Ammon's horn (tissue), 1 donor: ENCODE results near the gene TNS1.
A peak's percentile ranks its signal among the peaks of the same experiment; 100 is the strongest.

ENCODE experiments used
- DNase-seq: peaks from one replicate; pipeline ENCODE4 v3.0.0-alpha.2; 2016; ENCODE audit warnings: low spot score

TNS1 gene

DNA sequence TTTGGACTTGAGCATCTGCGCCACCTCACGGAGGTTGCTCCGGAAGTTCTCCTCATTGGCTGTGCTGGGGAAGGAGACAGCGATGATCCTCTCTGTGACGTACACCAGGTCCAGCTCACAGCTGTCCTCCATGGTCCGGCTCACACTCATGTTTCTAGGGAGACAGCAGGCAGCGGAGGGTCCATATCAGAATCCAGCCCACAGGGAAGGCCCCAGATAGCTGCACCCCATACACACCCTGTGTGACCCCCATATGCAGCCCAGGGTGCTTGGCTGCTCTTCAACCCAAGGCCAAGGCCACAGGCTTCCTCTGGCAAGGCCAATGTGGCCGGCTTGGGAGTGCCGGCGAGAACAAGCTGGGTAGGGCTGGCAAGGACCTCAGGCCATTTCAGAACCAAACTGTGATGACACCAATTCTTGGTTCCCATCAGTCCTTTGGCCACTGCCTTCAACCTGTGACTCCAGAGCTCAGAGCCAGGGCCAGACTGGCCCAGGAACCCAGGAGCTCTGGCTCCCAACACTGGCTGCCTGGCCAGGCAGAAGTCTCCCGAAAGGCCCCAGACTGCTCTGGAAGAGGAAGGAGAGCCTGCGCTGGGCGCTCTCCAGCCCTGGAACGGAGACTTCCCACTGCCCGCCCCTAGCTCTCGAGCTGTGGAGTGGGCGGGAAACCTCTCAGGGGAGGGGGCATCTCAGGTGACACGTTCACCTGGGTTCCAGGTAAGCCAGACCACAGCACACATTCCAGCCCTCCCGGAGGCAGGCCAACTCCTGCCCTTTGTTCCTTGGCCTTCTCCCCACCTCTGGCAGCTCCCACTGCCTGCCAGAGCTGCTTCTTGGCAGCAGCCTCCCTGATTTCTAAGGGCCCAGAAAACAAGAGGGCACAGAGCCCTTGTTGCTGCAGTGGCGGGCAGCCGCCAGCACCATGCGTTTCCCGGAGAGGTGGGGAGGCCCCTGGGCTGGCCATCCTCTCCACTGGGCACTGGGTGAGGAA is 104.7 kb downstream of the TNS1 start:
- DNase-seq: peak; percentile 70

DNA sequence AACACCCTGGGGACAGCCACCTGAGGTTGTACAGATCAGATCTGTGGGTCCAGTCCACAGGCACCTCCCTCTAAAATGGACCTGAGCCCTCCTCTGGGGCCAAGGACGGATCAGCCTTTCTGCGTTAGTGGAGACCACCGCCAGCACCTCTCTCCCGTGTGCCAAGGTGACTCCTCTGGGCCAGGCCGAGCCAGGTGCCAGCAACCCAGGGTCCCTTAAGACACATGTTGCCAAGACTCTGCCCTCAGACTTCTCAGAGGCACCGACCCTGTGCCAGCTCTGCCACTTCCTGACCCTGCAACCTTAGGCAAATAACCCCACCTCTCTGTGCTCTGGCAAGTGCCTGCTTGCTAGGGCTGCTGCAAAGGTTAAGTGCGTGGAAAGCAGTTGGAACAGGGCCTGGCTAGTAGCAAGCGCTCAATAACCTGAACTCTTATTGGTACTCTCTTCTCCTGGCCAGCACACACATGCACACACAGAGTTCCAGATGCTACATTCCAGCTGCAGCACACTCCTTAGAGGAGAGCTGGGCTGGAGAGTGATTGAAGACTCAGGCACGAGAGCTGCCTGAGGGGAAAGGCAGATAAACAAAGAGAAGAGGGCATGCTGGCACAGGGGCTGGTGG is 105.6 kb downstream of the TNS1 start:
- no peak for DNase-seq

DNA sequence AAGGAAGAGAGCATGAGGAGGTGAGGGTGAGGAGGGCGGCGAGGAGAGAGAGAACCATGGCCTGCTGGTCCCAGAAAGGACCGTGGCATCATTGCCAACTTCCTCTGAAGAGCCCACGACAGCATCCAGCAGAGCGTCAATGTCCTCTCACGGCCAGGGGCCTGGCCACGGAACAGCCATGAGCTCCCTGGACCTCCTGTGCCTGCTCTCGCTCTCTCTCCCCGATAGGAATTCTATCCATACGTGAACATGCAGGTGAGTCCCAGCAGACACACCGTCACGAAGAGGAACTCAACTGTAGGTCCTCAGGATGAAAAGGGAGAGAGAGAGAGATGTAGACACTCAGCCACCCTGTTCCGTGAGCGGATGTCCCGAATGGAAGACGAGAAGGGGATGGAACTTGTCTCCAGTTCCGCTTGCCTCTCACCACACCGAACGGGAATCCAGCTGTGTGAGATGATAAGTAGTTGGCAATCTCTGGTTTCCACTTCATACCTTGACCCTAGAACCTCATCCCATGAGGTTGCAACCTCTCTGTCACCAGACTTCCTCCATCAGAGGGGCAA is 107.6 kb downstream of the TNS1 start:
- no peak for DNase-seq

DNA sequence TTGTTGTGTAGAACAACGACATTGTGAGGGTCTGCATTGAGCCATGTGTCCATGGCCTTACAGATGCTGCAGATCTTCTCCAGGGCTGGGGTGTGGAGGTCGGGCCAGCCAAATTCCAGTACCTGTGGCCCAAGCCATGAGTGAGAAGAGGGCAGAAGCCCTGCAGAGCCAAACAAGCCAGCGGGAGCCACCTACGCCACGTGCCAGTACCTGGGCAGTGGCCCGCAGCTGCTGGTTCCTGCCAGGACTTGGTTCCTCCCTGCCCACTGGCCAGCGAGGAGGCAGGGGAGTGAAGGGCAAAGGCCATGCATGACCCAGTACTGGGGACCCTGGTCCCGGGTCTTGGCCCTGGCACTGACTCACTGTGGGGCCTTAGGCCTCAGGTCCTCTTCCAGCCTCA is 109.4 kb downstream of the TNS1 start:
- no peak for DNase-seq

DNA sequence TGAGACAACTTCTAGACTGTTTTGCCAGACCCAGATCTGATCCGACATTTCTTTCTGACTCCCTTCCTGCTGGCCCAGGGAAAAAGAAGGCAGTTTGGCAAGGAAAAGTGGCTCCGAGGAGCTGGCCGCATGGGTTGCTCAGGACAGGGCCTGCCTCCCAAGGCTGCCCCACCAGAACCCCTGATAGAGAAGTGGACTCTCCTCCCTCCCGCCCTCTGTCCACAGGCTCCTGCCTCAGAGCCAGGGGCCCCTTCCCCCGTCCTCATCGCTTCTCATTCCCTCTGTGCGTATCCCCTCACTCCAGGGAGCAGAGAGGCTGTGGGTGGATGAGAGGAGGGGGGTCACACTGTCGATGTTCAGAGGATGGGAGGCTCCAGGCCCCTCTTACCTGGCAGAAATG is 110.2 kb downstream of the TNS1 start:
- no peak for DNase-seq

DNA sequence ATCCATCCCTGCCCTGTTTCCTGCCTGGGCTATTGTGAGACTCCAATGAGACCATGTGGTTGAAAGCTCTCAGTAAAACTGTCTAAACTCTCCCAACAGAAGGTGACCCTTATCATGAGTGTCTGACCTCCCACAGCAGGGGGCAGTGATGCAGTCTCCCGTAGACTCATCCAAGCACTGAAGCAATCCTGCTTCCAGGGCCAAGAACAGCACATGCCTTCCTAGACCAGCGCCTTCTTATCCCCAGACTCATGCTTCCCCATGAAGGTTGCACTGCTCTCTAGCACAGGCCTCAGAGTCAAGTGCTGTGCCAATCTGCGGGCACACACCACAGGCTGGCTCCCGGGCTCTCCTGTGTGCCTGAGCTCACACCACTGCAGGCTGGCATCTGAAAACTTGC is 112.3 kb downstream of the TNS1 start:
- DNase-seq: peak; percentile 65

DNA sequence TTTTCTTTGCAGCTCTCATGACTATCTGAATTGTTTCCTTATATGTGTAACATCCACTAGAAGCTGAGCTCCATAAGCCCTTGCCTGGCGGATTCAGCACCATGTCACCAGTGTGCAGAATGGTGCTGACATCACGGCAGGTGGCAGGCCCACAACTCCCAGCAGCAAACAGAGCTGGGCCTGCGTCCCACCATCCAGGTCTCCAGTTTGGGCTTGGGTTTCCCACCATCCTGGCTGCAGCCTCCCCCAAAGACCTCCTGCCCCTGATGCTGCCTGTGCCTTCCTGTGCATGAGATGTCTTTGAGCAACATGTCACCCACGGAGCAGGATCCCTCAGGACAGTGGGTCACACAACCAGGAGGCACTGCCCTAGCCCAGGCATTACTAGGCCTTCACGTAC is 113.1 kb downstream of the TNS1 start:
- DNase-seq: no peak

DNA sequence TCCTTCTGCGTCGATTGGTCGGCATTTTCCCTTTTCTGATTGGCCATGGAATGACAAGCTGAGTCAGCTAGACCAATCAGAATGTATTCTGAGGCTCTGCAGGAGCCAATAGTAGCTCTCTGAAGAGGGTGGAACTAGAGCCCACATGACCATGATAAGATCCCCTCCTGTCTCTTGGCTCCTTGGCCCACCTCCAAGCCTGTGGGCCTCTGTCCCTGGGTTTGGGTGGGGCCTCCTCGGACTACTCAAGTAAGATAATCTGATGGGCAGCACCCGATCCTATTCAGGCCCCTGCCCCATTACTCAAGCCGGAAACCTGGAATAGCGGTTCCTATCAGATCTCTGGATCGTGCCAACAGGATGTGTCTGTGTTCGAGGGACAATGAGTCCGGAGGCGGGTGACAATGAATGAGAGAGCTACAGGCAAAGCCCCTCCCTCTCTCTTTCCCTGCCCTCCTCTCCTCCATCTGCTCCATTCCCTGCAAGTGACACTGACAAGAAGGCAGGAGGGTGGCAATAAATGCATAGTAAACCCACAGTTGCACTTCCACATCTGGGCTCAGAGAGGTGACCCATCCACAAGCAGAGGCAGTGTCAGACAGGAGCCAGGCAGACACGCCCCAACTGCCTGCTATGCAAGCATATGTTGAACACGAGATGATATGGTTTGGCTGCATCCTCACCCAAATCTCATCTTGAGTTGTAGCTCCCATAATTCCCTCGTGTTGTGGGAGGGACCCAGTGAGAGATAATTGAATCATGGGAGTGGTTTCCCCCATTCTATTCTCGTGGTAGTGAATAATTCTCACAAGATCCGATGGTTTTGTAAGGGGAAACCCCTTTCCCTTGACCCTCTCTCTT is 114.7 kb downstream of the TNS1 start:
- DNase-seq: no peak

DNA sequence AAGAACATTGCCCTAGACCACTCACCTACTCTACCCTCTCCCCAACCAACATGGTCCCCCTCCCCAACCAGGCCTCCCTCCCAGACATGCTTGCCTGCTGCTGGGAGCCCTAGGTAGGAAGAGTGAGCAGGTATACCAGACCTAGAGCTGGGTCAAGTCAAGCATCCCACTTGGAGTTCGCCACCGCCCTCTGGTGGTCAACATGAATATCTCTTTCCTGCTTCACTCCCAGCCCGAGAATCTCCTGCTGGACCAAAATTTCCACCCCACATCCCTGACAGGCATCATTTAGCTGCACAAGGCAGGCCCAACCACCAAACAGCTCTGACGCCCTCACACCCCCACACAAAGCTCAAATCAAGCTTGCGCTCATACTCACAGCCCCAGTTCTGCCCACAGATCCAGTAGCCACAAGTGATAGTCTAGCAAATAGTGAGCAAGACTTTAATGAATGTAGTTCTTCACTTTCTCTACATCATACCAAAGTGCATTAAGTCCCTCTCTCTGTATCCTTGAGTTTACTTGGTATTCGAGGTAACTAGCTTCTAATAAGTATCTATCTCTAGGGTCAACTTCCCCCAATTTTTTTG is 116.0 kb downstream of the TNS1 start:
- peak; percentile 90 for DNase-seq

DNA sequence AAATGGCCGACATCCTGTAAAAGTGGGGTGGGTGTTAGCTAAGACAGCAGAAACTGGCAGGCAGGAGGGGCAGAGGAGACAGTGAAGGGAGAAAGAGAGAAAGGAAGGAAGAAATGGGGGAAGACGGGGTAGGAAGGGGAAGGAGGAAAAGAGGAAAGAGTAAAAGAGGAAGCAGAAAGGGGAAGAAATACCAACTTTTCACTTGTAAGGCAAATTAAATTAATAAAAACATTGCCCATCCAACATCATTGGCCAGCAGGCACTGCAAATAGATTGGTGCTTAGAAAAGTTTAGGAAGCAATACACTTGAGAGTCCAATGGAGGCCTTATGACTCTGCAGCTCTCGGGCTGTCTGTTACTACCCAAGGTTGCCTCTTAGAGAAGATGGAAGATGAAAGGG is 116.7 kb downstream of the TNS1 start:
- DNase-seq: no peak

DNA sequence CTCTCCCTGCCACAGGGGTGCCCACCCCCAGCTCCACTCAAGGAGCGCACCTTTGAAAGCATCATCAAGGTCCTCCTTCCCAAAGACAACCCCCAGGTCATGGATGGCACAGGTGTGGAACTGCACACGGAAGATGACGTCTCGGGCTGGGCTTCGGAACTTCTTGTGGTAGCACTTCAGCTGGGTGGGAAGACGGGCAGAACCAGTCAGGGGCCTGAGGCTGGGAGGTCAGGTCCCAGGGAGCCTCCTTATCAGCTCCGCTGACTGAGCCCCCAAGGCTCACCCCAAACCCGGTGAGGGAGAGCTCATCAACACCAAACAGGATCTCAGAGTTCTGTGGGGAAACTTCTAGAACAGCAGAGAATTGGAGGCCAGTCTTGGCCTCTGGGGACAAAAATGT is 117.8 kb downstream of the TNS1 start:
- no peak for DNase-seq

DNA sequence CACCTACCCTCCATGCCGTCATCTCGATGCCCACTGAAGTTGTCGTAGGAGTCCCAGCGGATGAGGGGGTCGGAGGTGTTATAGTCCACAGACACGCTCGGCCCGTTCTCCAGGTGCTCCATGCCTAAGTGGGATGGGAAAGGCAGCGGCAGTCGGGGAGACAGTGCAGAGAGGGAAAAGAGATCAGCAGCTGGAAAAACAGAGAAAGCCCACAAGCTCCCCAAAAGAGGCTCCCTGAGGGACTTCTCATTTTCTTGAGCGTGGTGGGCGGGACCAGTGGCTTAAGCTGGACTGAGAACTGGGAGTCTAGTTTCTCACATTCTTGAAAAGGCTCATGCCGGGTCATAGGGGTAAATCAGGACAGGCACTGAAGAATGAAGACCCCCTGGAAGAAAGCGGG is 121.9 kb downstream of the TNS1 start:
- no peak for DNase-seq

DNA sequence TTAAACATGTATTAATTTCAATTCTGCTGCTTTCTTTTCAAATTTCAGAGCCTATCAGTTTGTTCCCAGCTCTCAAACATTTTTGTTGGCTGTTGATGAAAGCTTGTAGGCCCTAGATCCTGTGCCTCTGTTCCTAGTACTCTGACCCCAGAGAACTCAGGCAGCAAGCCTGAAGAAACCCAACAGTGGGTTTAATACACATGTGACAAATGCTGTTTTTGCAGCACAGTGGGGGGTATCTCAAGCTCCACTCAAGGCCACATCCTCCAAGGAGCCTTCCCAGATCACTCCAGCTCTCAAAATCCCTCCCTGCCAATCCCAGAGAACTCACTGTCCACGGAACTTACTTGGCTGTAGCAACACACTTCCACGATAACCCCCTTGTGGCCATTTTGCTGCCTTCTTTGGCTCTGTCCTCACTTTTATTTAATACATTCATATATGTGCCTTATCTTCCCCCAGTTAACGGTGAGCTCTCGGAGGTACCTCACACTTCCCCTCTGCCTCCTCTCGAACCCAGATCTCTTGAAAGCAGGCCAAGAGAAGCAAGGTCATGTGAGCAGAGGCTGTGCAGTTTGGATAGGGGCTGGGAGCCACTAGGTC is 122.4 kb downstream of the TNS1 start:
- no peak for DNase-seq

DNA sequence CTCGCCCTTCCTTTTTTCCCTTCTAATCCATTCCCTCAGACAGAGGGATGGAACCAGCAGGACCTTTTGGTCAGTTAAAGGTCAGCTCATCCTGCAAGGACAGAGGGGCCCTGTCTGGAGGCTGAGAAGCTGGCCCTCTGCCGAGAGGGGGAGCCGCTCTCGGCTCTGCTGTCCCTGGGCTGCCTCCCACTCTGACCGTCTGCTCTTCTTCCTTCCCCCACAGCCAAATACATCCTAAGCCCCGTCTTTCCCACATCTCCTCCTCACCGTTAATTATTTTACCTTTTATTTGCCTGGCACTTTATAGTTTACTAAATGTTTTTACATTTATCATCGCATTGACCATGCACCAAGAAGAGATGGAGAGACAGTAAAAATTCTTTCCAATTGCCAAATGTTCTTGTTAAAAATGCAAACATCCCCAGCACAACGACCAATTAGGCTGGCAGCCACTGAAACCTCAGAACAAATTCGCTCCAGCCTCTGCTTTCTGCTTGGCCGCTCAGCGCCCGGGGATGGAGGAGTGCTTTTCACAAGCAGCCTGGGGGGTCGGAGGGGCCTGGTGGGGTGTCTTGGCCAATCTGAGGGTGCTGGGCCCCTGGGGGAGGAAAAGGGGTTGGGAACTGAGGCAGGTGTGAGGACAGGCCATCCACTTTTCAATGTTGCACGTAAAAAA is 123.7 kb downstream of the TNS1 start:
- DNase-seq: no peak

DNA sequence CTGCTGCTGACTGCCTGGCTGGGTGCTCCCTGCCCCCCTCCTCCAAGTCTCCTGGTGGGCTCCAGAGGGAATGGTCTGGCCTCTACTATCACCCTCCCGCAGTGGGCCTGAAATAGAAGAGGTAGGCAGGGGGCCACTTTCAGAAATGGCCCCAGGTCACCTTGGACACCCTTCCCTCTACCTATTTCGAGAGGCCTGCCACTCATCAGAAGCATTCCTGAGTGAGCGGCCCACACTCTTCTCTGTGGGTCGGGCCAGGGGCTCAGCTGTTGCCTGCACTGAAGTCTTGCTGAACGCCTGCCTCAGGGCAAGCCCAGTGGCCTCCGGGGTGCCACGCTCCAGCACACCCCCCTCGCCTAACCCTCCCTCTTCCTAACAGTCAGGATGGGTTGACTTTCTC is 124.9 kb downstream of the TNS1 start:
- no peak for DNase-seq

DNA sequence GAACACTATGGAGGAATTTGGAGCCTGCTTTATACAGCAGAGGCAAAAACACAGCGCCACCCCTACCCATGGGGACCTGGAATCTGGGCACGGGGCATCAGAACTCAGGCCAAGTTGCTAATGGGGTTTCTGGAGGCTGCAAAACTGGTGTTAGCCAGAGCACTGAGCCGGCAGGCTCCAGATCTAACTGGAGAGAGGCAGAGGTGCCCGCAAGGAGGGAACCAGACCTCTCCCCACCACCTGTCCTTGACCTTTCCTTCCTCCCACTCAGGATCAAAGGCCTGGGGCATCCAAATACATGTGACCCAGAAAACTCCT is 126.6 kb downstream of the TNS1 start:
- peak; percentile 40 for DNase-seq

DNA sequence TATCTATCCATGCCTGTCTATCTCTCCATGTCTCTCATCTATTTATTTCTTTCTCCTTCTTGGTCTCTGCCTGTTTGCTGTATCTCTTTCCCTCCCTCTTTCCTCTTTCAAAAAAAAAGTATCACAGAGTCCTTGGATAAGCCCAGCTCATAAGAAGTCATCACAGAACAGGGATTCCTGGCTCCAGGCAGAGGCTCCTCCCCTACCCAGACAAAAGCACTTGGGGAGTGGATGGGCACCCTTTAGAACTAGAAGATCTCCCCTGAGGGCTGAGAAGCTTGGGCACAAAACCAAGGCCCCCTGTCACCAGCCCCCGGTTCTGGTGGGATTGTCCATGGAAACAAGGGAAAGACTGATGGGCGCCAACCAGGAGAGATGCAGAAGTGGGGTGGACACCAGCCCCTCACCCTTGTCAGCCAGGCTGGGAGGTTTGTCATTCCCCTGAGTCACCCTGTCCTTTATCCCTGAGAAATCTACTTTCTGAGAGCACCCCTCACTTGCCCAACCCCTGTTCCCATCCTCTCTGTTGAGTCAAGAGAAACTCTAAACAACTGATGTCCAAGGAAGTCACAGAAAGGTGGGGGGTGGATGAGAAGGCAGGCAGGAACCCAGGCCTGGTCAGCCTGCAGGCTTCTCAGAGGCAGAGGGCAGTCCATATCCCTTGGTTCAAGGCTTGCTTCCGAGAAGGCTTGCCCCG is 127.1 kb downstream of the TNS1 start:
- DNase-seq: no peak

DNA sequence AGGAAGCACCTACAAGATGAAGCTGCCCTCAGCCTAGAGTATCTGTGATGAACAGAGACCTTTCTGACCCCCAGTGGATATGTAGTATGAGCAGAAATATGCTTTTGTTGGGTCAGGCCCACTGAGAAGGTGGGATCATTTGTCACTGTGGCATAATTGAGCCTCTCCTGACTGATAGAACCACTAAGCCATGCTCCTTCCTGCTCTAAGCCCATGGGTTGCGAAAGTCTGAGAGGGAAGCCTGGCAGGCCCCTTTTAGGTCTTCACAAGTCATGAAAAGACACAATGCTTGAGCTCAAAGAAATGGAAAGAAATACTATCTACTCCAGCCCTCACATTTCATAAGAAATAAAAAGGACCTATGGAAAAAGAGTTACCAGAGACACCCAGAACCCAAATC is 127.7 kb downstream of the TNS1 start:
- no peak for DNase-seq

DNA sequence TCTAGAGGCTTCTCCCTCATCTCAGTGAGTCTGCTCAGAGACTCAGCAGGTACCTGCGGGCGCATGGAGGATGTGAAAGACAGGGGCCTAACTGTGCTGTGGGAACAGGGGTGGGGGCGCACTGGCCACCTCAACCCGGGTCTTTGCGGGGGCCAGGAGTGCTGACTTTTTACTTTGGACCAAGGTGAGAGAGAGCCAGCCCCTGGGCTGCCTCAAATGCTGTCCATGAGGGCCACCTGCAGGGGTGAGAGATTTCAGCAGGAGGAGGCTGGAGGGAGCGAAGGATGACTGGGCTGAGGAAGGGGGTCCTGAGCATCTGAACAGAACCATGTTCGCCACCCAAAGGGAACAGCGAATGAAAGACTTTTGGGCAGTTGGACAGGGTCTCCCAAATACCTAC is 129.4 kb downstream of the TNS1 start:
- DNase-seq: no peak

DNA sequence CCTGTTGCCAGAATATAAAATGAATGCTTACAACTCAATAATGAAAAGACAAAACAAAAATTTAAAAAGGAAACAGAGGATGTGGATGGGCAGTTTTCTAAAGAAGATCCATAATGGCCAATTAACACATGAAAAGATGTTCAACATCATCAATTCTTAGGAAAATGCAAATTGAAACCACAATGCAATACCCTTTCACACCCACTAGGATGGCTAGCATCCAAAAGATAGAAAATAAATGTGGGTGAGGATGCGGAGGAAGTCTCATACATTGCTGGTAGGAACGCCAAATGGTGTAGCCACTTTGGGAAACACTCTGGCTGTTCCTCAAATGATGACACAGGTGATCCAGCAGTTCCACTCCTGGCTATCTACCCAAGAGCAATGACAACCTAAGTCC is 130.5 kb downstream of the TNS1 start:
- peak; percentile 41 for DNase-seq
